GM19455 (cell line): ENCODE data around the gene SLMAP.
"Not testable (repeated sequence)": the region's sequence is repeated elsewhere in the genome, so short reads cannot be mapped to it uniquely, and the experiment has no call there.

Experiments
- ATAC-seq: cut with Tn5 transposase; IDR thresholded peaks from one replicate; pipeline ENCODE4 v1.9.1; 2021; ENCODE audit not compliant: unreplicated experiment

SLMAP gene

DNA sequence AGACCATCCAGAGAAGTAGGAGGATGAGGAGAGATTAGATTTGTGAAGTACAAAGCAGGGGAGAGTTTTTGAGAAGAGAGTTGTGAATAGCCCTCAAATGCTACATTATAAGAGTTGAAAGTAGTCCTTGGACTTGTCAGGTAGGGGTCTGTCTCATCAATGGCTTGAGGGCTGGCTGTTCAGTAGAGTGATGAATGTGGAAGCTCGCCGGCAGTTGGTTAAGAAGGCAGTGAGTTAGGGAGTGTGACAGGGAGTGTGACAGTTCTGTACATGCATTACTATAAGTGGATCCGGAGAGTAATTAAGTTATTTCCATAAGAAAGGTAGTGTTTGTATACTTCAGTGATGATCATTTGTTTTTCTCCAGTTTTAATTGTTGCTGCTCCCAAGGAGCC lies 32.5 kb downstream of the SLMAP start:
- ATAC-seq: no peak

GRCh38 chr3:57791245-57791644 lies 35.1 kb downstream of the SLMAP start:
- ATAC-seq: no peak

DNA sequence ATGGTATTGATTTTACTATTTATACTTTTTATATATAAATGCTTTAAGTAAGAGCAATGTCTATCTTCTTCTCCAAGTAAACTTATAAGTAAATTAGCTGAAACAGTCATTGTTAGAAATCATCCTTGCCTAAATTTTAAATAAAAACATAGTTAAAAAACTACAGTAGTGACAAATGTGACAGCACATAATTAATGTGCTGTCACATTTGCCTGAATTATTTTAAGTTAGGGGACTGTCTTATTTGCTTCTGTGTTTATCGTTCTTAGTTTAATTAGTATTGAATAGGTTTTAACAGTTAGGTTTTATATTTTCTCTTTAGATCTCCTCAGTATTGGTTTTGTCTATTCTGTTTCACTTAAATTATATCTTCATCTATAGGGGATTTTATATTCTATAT lies 36.1 kb downstream of the SLMAP start:
- no peak for ATAC-seq

DNA sequence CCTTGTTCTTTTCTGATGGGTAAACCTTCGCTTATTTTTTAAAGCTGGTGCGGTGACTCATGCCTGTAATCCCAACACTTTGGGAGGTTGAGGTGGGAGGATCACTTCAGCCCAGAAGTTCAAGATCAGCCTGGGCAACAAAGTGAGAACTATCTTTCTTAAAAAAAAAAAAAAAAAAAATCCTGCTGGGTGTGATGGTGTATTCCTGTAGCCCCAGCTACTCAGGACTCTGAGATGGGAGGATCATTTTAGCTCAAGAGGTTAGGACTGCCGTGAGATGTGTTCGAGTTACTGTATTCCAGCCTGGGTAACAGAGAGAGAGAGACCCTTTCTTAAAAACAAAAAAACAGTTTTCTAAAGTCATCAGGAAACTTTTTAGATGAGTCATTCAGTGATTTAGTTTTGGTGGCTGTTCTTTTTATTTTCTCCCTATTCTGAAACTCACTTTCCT lies 37.7 kb downstream of the SLMAP start:
- no peak for ATAC-seq

- no peak for ATAC-seq
These were observed 38.4 kb downstream of the SLMAP start for GRCh38 chr3:57794501-57794900.

DNA sequence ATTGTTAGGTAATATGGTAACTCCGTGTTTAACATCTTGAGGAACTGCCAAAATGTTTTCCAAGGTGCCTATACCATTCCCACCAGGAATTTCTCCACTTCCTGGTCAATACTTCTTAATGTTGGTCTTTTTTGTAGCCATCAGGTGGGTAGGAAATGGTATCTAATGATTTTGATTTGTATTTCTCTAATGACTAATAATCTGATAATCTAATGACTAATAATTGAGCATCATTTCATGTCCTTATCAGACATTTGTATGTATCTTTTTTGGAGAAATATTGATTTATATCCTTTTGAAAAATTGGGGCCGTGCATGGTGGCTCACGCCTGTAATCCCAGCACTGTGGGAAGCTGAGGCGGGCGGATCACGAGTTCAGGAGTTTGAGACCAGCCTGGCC lies 38.8 kb downstream of the SLMAP start:
- no peak for ATAC-seq

- ATAC-seq: no peak
These were observed 40.2 kb downstream of the SLMAP start for GRCh38 chr3:57796261-57796660.

DNA sequence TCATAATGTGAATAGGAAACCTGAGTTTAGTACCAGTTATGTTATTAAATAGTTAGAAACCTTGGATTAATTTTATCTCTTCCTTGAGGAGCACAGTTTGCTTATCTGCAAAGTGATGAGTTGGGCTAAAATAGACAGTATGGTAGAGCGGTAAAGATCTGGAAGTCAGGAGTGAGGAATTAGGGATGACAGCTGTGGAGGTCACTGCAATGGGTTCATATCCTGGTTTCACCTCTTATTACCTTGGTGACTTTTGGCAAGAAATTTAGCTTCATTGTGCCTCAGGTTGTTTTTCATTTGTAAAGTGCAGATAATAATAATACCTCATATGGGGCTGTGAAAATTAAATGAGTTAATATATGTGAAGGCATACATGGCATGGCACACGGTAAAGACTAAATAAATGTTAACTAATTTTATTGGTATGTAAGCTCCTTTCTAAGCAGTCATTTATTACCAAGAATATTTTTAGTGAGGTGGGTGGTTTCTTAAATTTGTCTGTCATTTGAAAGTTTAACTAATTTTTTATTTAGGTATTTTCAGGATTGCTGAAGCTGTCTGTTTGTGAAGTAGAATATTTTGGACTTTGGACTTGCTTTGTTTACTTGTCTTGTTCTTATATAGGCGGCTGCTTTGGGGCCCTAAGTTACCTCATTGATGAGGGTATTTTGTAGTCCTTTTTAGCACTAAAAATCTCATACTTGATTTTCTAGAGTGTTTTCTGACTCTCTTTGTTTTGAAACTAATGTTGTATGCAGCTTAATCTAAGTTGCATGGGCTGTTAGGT lies 41.8 kb downstream of the SLMAP start:
- ATAC-seq: no peak

DNA sequence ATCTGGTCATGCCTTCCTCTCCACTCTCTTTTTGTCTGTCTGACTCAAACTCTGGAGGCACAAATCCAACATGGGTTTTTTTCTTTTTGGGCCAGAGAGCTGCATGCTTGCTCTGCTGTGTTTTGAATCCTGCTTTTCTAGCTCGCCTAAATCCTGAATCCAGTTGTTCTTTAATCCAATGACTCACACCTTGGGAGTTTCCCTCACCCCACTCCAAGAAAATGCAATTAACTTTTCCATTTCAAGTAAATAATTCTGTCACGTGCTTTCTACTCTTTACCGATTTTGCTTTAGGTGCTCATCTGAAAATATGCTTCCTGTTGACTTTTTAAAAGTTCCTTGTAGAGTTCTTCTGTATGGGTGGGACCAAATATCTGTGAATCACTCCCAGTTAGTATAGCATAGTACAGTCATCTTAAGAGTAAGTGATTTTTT lies 47.6 kb downstream of the SLMAP start:
- ATAC-seq: no peak

GRCh38 chr3:57805266-57805665 lies 49.2 kb downstream of the SLMAP start:
- no peak for ATAC-seq

GRCh38 chr3:57805674-57806073 lies 49.6 kb downstream of the SLMAP start:
- no peak for ATAC-seq

GRCh38 chr3:57806195-57806594 lies 50.1 kb downstream of the SLMAP start:
- ATAC-seq: not testable (repeated sequence)

- no peak for ATAC-seq
These were observed 53.0 kb downstream of the SLMAP start for GRCh38 chr3:57808961-57809608.

GRCh38 chr3:57809609-57809968 lies 53.5 kb downstream of the SLMAP start:
- no peak for ATAC-seq

- ATAC-seq: no peak
These were observed 53.9 kb downstream of the SLMAP start for GRCh38 chr3:57810048-57810447.

GRCh38 chr3:57810471-57811137 lies 54.5 kb downstream of the SLMAP start:
- no peak for ATAC-seq

DNA sequence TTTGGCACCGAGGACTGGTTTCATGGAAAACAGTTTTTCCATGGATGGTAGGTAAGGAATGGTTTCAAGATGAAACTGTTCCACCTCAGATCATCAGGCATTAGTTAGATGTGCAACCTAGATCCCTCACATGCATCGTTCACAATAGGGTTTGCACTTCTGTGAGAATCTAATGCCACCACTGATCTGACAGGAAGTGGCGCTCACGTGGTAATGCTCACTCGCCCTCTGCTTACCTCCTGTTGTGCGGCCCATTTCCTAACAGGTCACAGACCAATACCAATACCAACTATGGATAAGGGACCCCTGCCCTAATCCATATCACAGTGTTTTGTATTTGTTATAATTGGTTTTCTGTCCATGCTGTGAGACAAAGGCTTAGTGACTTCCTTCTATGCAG lies 58.9 kb downstream of the SLMAP start:
- ATAC-seq: no peak

- ATAC-seq: no peak
These were observed 60.5 kb downstream of the SLMAP start for GRCh38 chr3:57816471-57817095.

DNA sequence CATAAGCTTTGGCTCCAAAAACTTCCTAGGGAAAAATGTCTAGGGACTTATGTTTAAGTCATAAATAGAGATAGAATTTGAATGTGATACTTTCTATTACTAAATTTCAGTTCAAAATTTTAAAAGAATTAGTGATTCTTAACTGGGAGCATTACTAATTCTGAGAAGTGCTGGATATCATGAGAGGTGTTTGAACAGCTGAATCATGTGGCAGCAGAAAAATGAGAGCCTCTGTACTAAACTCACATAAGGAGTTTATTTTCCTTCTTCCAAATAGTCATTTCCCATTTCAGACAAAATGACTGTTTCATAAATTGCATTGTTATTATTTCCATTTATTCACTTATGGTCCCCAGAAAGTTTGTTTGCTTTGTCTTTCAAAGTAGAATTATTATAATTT lies 62.7 kb downstream of the SLMAP start:
- ATAC-seq: no peak

GRCh38 chr3:57820479-57820878 lies 64.4 kb downstream of the SLMAP start:
- ATAC-seq: no peak

DNA sequence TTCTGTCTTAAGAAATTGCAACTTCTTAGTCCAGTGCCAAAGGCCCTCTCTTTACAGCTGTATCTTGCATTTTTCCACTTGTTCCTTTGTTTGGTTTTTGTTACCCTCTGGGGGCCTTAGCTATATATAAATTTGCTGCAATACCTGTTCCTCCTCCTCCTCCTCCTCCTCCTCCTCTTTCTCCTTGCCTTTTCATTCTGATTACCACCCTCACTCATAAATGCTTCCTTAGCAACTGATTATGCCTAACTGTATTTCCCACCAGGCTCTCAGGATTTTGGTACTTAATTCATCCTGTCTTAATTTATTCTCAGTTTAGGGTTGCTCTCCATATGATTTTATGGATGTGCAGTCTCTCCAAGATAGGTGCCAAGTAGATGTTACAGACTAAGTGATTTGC lies 65.7 kb downstream of the SLMAP start:
- ATAC-seq: no peak

- ATAC-seq: no peak
These were observed 66.6 kb downstream of the SLMAP start for GRCh38 chr3:57822686-57823085.
